ENCODE measurements around the gene RARS2.

DNA sequence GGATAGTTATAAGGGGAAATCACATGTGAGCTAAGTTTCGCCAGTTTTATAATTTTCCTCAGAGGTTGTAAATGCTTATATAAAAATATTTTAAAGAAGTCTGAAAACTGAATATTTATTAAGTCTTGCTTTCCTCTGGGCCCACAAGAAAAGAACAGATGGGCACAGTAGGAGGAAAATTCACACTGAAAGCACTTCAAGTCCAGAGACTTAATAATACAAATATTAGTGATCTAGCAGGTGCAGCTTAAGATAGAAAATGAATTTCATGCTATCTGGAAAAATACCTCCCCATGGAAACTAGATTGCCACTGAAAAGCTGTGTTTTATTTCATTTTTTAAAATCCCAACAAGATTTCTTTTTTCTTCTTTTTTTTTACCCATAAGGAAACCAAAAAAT, 47.3 kb upstream of the RARS2 start:
- TF ChIP-seq EZH2 (IDR thresholded peaks at IDR 0.05; ENCODE audit: low read depth, unreplicated experiment) (no peak), CTCF (conservative IDR thresholded peaks at IDR 0.05; ENCODE audit: low read depth in 2 of 2) (no peak), ETS1 (IDR thresholded peaks at IDR 0.05) (no peak), STAT1 (IDR thresholded peaks at IDR 0.05; ENCODE audit: unreplicated experiment) (no peak), POLR2AphosphoS5 (IDR thresholded peaks at IDR 0.05; ENCODE audit: low read depth) (no peak), EZH2phosphoT487 (IDR thresholded peaks at IDR 0.05; ENCODE audit: unreplicated experiment) (no peak), CREB1 (CRISPR knock-in tag; IDR thresholded peaks at IDR 0.05; ENCODE audit: low read depth) (no peak), JUNB (IDR thresholded peaks at IDR 0.05; ENCODE audit: unreplicated experiment) (no peak), NANOG (IDR thresholded peaks at IDR 0.05; ENCODE audit: borderline replicate concordance) (no peak), ZNF331 (CRISPR knock-in tag; IDR thresholded peaks at IDR 0.05; ENCODE audit: low read depth) (no peak), ZNF114 (CRISPR knock-in tag; IDR thresholded peaks at IDR 0.05) (no peak)
- TF ChIP-seq, protein P1, sequence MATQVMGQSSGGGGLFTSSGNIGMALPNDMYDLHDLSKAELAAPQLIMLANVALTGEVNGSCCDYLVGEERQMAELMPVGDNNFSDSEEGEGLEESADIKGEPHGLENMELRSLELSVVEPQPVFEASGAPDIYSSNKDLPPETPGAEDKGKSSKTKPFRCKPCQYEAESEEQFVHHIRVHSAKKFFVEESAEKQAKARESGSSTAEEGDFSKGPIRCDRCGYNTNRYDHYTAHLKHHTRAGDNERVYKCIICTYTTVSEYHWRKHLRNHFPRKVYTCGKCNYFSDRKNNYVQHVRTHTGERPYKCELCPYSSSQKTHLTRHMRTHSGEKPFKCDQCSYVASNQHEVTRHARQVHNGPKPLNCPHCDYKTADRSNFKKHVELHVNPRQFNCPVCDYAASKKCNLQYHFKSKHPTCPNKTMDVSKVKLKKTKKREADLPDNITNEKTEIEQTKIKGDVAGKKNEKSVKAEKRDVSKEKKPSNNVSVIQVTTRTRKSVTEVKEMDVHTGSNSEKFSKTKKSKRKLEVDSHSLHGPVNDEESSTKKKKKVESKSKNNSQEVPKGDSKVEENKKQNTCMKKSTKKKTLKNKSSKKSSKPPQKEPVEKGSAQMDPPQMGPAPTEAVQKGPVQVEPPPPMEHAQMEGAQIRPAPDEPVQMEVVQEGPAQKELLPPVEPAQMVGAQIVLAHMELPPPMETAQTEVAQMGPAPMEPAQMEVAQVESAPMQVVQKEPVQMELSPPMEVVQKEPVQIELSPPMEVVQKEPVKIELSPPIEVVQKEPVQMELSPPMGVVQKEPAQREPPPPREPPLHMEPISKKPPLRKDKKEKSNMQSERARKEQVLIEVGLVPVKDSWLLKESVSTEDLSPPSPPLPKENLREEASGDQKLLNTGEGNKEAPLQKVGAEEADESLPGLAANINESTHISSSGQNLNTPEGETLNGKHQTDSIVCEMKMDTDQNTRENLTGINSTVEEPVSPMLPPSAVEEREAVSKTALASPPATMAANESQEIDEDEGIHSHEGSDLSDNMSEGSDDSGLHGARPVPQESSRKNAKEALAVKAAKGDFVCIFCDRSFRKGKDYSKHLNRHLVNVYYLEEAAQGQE (IDR thresholded peaks at IDR 0.05; ENCODE audit: unreplicated experiment), result no peak
